Stimulated activated CD4-positive, alpha-beta T cell treated with anti-CD3 and anti-CD28 coated beads, Interleukin-15, amount 100 ng/mL, for 48 hours (primary cell): ENCODE results near the gene TP53AIP1.
"Not testable (repeated sequence)": the region's sequence is repeated elsewhere in the genome, so short reads cannot be mapped to it uniquely, and the experiment has no call there.

Source experiments
- DNase-seq, 2 donors: peaks; one replicate each; pipeline ENCODE4 v3.0.0-alpha.2; 2020; ENCODE audit warnings: low read depth in 2 of 2

Gene TP53AIP1

GRCh38 chr11:128926000-128926399 lies 16.7 kb downstream of the TP53AIP1 start:
- DNase-seq = no peak

DNA sequence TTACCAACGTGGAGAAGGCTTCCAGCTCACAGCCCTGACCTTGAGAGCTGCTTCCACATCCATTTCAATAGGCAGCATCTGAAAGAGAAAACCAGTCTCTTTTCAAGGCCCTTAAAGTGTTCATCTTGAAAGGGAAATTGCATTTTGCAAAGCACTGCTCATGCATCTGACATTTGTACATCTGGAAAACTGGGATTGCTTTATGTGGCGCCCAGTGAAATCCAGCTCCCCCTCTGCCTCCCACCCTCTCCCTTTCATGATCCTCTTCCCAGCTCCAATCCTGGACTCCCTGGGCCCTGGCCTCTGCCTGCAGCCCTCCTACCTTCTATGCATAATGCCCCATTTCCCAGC lies 17.4 kb downstream of the TP53AIP1 start:
- no peak for DNase-seq

GRCh38 chr11:128924510-128925249 lies 18.0 kb downstream of the TP53AIP1 start:
- DNase-seq = no peak

DNA sequence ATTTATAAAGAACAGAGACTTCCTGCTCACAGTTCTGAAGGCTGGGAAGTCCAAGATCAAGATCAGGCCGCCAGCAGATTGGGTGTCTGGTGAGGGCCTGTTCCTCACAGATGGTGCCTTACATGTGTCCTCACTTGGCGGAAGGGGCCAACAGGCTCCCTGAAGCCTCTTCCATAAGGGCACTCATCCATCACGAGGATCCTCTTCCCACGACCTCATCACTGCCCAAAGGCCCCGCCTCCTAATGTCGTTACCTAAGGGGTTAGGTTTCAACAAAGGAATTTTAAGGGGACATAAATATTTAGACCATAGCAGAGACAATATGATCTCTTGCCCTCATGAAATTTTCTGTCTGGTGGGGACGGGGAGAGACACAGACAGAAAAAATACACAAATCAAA lies 18.6 kb downstream of the TP53AIP1 start:
- no peak for DNase-seq

DNA sequence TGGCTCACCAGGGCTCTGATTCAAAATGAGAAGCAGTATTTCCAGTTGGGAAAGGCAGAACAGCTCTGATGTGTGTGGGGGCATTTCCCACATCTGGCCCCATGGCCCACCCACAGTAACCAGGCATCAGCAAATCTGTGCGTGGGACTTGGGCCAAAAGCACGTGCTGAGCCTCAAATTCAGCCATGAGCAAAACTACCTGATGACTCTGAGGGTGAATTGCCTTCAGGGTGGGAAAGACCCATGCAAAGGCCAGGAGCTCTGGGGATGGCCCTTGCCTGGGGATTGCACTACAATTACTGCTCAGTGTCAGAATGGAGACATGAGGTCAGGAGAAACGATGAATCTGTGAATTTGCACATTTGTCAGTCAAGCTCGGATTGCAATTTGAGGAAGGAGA lies 20.9 kb downstream of the TP53AIP1 start:
- no peak for DNase-seq

DNA sequence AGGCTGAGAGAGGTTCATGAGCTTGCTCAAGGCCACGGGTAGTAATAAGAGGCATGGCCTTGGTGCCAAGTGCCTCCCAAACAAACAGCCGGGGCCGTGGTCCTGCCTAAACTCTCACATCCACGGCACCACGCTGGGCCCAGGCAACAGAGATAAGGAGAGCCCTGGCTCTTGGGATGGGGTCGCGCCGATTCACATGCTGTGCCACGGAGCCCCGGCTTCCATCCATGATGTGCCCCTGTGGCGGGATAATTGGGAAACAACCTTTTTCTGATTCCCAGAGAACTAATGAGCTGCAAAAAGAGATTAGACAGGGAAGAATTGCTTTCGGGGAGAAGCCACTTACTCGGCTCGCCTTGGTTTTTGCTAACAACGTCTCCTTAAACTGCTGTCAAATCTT lies 22.0 kb downstream of the TP53AIP1 start:
- no peak for DNase-seq

DNA sequence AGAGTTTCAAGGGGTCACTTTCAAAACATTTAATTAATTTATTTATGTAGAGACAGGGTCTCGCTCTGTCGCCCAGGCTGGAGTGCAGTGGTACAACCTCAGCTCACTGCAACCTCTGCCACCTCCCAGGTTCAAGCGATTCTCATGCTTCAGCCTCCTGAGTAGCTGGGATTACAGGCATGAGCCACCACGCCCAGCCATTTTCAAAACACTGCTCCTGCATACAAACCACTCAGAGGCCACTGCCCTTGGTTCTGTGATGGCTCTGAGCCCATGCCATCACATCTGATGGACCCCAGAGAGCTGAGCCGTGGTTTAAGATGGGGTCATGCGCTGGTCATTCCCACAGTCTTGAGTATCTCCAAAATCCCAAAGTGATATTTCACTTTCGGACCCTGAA lies 23.0 kb downstream of the TP53AIP1 start:
- DNase-seq = not testable (repeated sequence)

DNA sequence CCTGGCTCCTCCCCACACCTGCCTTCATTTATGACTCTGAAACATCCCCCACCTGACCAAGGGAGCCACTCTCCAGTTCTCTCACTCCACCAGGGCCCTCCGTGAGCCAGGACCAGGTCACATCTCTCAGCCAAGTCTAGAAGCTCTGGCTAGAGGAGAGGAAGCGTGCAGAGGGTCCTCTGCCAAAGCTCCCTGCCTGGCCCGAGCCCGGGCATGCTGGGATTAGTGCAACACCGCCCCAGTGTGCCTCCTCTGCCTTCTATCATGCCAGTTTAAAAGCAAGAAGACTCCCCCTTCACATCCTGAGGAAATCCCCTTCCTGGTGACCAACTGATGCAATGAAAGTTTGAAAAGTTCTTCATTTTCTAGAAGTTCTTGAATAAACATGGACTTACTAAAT lies 23.5 kb downstream of the TP53AIP1 start:
- DNase-seq = no peak

GRCh38 chr11:128917144-128917724 lies 25.4 kb downstream of the TP53AIP1 start:
- no peak for DNase-seq

GRCh38 chr11:128916681-128917080 lies 26.0 kb downstream of the TP53AIP1 start:
- DNase-seq = no peak

GRCh38 chr11:128916037-128916572 lies 26.6 kb downstream of the TP53AIP1 start:
- no peak for DNase-seq

GRCh38 chr11:128915149-128915521 lies 27.5 kb downstream of the TP53AIP1 start:
- DNase-seq = no peak

GRCh38 chr11:128914216-128915148 lies 28.2 kb downstream of the TP53AIP1 start:
- DNase-seq = no peak

DNA sequence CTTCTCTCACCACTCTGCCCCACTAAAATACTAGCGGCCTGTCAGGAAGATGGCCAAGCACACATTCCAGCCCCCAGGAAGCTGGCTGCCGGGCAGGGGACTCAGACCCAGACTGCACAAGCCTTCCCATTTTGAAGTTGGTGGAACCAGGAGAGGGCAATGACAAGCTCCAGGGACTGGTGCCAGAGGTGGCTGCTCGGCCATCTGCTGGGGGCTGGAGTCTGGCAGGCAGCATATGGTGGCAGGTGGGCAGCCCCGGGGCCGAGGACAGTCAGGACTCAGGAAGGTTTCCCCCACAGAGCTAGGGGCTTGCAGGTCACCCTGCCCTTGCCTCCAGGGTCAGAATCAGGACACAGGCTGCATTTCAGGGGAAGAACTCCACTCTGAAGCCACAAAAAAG lies 28.9 kb downstream of the TP53AIP1 start:
- DNase-seq = no peak

DNA sequence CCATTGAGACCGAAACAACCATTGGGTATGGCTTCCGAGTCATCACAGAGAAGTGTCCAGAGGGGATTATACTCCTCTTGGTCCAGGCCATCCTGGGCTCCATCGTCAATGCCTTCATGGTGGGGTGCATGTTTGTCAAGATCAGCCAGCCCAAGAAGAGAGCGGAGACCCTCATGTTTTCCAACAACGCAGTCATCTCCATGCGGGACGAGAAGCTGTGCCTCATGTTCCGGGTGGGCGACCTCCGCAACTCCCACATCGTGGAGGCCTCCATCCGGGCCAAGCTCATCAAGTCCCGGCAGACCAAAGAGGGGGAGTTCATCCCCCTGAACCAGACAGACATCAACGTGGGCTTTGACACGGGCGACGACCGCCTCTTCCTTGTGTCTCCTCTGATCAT lies 31.0 kb downstream of the TP53AIP1 start:
- DNase-seq = no peak

DNA sequence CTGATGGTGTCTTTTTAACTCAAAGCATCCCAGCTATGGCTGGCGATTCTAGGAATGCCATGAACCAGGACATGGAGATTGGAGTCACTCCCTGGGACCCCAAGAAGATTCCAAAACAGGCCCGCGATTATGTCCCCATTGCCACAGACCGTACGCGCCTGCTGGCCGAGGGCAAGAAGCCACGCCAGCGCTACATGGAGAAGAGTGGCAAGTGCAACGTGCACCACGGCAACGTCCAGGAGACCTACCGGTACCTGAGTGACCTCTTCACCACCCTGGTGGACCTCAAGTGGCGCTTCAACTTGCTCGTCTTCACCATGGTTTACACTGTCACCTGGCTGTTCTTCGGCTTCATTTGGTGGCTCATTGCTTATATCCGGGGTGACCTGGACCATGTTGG lies 31.4 kb downstream of the TP53AIP1 start:
- DNase-seq = no peak

DNA sequence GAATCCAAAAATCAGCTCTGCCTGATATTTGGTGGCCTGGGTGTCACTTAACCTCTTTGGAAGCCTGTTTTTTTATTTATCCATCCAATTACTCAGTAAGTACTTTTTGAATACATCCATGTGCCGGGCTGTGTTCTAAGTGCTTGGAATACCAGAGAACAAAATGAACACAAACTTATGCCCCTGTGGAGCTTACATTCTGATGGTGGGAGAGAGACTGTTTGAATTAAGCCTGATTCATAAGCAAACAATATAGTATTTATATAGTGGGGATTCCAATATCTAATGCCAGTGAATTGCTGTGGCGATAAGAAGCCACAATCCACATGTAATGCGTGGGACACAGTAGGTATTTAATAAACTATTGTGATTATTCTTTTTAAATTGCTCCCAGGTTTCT lies 32.1 kb downstream of the TP53AIP1 start:
- DNase-seq = no peak

GRCh38 chr11:128909438-128910125 lies 33.1 kb downstream of the TP53AIP1 start:
- DNase-seq = no peak

DNA sequence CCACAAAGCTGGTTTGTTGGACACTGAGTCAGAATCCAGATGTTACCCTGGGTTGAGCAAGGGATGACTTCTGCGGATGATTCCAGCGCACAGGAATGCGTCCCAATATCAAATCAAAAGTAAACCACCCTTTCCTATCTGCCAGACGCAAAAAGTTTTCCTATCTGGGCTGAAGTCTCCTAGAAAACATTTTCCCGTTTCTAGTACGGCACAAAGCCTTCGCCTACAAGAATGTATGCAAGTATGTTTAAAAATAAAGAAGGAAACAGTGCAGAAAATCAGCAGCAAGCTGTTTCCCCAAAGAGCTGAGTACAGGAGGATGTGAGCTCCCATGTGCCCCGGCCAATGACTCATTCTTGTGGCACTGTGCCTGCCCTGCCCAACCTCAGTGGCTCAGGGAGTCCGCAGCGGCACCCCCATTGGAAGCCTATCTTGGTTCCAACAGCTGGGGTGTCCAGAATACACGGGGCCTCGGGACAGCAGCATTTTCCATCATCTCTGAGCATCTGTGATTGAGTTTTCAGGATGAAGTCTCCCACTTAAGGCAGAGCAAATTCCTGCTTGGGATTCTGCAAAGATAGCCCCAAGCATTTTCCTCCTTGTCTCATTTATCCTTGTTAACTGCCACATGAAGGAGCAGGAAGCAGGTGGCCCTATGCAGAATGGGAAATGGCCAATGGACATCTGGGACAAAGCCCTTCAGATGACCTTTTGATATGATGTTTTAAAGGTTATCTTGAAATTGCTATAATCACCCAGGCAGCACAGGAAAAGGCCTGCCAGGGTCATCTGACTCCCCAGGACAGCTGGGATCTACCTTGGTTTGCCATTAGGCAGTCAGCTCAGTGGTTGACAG lies 34.1 kb downstream of the TP53AIP1 start:
- no peak for DNase-seq

DNA sequence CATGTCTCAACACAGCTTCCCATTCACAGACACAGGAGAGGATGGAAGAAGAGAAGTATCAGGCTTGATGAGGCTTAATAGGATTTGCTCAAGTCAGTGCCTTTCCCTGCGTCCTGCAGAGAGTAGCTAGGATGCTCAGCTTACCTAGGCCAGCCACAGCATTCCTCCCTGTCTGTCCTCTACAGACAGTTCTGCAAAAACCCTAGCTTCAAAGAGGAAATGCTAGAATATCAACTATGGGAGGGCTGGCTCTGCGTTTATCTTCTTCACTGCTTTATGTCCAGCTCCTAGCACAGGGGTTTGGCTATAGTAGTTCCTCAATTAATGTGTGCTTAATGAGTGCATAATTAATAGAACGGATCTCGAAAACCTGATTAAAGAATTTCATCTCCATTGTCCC lies 35.1 kb downstream of the TP53AIP1 start:
- no peak for DNase-seq
